Measurements from ENCODE around the gene USP6NL. TPM values are rescaled to one million over a fixed set of nuclear protein-coding genes. Genes with fewer than 3 reads are reported as not detected.

Gene USP6NL
- total RNA-seq, 1 donor from 2014 or later, result 17.9 TPM

DNA sequence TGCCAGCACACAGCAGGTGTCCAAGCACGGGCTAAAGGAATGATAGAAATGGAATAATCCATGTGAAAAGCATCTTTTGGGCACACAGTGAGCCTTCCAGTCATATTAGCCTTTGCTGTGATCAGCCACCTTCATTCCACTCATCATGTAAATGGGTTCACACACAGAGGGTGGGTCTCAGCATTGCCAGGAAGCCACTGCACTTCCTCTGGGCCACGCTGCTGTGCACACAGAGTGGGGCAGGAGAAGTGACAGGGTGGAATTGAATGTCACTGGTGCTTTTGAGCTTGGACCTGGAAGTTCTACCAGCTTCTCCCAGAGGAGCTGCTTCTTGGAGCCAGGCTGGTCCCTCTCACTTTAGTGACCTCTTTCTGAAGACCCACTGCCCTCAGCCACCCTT, 203.5 kb downstream of the USP6NL start:
- DNase-seq, result no peak

GRCh38 chr10:11406746-11407145, 204.7 kb downstream of the USP6NL start:
- no peak for DNase-seq

- peak; percentile 2 for DNase-seq
Observed at GRCh38 chr10:11404901-11405300, 206.5 kb downstream of the USP6NL start.

Other genes starting within 250 kb of the USP6NL start
- 17.4 and 26.0 TPM in 2 replicates for gene ECHDC3, start 130.7 kb upstream of the USP6NL start, total RNA-seq
- gene PROSER2, start 211.7 kb upstream of the USP6NL start, total RNA-seq, result 7.5 and 11.2 TPM in 2 replicates

Measured in dermis blood vessel endothelial cell (primary cell).